ENCODE data around the gene AP1B1.

AP1B1 gene

DNA sequence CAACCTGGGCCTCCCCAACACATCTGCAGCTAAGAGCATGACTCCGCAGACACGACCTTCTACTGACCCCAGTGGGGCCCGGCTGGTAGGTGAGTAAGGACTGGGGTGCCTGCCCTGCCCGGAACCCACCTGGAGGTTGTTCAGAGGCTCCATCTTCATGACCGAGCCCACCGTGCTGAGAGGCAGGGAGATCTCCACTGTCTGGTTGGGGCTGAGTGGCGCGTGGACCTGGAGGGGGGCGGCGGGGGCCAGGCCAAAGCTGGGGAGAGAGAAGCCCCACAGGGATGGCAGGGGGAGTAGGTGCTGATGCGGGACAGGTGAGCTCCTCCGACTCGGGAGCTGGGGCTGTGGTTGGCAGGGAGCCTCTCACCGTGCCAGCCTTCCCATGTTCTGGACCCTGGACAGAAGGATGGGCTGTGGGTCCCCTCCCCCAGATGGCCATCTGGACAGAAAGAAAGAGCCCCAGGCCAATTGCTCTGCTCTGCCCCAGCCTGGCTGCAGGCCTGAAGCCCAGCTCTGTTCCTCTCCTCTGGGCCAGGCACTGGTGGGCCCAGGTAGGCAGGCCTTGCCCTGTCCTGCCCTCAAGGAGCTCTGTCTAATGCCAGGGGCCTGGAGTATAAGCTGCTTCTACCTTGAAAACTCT is 56.6 kb downstream of the AP1B1 start:
- no peak for DNase-seq (ENCODE audit: low spot score)

DNA sequence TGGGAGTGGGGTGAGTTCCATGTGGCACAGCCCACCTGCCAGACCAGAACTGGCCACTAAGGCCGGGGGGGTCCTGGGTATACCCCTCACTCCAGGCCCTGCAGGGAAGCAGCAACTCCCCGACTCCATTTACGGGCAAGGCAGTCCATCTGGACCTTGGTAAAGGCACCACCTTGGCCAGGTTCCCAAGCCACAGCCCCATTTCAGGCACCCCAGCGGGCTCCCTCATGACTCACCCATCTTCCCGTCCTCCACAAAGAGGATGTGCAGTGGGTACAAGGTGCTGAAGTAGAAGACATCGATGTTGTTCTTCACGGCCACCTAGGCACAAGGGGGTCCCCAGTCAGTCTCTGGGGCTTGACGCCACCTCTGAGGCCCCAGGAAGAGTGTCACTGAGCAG is 57.2 kb downstream of the AP1B1 start:
- no peak for DNase-seq (ENCODE audit: low spot score)

DNA sequence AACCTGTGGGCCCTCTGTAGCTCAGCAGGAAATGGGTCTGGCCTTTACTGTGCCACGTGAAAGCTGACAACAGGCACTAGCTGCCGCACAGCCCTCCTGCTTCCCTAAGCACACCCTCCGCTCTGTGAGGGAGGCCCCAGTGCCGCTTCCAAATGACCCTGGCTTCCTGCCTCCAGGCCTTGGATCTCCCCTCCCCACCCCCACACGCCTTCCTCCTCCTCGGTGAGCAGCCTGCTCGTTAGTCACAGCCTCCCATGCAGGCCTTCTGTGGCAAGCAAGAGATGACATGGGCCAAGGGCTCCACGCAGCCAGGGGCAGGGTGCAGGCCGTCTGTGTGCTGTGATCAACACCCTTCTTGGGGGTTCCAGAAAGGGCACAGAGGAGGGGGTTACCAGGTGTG is 57.6 kb downstream of the AP1B1 start:
- DNase-seq (ENCODE audit: low spot score): no peak

DNA sequence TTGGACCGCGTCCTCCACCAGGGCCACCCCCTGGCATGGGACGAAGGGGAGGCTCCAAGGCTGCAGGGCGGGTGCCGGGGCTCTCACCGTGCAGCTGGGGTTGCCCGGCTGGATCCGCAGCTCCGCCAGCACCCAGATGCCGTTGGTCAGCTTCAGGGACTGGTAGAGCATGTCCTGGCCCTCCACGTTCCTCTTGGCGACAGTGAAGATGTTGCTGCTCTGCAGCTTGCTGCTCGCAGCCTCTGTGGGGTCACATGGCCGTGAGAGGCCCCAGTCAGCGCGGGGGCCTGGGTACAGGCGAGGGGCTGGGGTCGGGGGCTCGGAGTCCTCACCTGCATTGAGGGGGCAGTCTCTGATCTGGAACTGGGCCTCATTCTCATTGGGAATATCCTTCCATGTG is 58.1 kb downstream of the AP1B1 start:
- DNase-seq (ENCODE audit: low spot score): no peak

DNA sequence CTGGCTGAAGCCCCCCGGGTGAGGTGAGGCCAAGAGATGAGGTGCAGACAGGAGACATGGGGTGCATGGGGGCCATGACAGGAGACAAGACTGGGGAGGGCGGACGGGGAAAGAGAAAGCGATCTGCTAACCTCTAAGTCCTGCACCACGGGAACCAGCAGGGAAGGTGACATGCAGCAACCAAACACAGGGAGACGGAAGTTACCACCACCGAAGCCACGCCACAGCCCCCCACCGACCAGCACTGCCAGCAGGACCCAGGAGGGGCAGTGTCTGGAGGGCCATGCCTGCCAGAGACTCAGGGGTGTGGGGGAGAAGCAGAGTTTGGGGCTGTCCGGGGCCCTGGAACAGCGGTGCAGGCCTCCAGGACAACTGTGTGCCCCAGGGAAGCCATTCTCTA is 58.8 kb downstream of the AP1B1 start:
- DNase-seq (ENCODE audit: low spot score): no peak

DNA sequence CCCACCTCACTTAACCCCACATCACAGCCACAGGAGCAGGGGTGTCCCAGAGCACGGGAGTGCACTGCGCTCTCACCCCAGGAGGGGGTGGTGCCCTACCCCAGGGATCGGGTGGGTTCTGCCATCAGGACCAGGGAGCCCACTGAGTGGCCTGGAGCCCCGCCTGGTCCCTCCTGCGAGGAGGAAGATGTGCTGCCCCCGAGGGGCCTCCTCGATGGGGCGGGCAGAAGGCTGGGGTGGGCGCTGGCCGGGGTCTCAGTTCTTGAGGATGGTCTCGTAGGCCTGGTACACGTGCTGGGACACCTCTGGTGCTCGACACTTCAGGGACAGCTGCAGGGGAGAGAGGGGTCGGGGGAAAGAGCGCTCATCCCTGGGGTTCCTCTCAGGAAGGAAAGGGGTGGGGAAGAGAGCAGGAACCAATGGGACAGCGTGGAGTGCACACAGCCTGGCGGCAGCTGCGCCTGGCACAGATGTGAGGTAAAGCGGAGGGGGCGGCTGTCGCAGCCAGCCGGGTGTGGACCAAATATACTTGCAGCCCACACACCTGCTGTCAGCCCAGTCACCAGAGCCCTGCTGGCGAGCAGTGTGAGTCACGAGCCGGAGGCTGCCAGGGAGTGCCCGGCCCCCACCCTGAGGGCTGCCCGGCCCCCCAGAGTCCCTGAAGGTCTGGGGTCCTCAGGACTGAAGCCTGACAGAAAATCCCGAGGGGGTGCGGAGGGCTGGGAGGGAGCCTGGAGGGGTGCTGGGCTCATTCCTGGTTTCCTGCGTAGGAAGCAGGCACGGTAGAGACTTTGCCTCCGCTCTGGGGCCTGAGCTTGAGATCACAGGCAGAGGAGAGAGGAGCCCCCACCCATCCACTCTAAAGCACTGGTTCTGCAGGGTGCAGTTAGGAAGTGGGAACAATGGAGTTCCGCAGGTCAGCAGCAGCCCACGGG is 59.5 kb downstream of the AP1B1 start:
- no peak for DNase-seq (ENCODE audit: low spot score)

DNA sequence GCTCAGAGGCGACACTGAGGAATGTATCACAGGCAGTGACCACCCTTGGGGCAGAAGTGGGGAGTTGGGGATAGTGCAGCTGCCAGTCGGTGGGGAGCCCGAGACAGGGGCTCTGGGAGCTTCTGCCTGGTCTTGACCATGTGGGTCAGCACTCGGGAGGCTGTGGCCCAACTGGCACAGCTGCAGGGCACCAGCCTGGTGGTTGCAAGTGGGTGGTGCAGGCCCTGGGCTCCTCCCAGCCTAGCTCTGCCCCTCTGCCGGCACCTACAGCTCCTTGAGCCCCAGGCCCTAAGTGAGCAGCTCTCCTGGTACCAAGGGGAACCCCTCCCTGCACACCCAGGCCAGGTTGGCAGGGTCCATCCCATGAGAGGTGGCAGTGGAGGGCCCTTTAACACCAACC is 60.3 kb downstream of the AP1B1 start:
- DNase-seq (ENCODE audit: low spot score): no peak

DNA sequence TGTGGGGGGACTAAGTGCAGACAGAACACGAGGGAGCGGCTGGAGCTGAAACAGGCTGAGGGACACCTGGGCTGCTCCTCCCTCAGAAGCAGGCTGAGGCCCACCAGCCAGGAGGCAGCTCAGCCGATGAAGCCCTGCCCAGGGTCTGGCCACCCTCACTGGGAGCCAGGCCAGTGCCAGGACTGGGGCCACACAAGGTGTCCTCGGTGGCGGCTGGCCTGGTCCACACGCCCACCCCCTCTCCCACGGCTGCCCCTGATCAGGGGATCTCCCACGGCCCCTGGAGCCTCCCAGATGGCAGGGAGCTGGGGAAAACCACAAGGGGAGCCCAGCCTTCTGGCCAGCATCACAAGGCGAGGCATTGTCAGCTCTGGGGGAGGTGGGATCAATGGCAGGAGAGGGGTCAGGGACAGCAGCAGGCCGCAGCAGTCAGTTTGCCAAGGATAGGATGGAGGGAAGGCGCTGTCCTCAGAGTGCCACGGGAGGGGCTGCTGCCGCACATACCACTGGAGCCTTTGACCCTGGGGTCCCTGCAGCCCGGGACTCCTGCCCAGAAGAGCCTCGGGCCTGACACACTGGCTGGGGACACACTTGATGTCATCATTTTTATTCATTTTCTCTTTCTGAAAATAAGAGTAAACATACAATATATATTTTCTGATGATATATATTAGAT is 61.1 kb downstream of the AP1B1 start:
- no peak for DNase-seq (ENCODE audit: low spot score)

DNA sequence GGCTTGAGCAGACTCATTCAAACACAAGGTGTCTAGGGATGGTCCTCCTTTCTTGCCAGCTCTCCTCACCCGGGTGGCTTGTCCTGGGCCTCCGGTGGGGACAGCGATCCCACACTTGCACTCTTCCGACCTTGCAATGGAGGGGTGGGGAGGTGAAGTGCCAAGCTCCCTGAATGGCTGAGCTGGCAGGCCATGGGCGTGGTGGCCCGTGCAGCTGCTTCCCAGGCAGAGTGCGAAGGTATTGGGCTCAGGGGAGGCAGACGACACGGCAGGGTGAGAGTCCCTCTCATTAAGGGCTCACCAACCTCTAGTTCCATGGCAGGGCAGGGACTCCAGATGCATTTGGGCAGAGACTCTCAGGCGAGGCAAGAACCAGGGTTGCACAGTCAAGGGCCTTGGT is 61.9 kb downstream of the AP1B1 start:
- DNase-seq (ENCODE audit: low spot score): no peak

DNA sequence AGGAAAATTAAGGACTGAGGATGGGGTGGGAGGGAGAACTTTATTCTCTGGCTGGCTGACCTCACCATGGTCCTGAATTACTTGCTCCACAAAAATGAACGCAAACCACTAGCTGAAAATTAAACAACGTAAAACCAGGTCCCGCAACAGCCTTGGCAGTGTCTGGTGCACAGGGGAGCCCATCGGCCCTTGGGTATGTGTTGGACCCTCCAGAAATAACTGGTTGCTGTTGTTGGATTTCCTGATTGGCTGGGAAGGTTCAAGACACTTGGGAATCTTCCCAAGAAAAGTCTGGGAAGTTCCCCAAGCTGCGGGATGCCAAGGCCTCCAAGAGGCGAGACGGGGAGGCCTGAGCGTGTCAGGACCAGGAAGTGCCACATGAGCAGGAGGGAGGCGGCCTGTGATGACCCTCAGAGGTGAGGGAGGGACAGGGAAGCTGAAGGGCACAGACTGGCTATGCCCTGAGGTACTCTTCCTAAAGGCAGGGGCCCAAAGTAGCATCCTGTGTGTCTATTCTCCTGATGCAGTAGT is 62.5 kb downstream of the AP1B1 start:
- DNase-seq (ENCODE audit: low spot score): no peak

DNA sequence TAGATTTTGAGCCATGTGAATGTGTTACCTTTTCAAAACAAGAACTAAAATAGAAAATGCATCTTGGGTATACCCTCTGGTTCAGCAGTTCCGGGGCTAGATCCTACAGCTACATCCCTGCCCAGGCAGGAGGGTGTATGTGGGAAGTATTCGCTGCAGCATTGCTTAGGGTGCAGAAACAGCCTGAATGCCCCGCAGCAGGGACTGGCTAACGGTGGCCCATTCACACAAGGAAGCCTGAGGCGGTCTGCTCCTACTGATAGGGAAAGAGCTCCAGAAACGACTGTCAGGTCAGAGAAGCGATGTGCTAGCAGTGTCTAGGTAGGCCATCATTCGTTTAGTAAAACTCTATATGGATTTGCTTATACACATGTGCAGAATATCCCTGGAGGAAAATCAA is 63.0 kb downstream of the AP1B1 start:
- DNase-seq (ENCODE audit: low spot score): no peak

DNA sequence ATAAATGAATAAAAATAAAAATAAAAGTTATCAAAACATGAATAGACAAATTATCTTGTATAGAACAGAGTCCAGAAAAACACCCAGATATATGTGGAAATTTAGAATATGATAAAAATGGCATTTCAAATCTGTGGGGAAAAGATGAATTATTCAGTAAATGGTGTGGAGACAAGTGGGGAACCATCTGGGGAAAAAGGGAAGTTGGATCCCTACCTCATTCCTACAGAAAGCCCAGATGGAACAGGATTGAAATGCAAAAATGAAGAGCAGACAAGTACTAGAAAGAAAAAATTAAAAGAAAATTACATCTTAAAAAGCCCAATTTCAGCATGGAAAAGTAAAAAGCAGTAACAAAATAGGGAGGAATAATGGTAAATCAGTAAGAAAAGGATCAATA is 64.7 kb downstream of the AP1B1 start:
- DNase-seq (ENCODE audit: low spot score): no peak

DNA sequence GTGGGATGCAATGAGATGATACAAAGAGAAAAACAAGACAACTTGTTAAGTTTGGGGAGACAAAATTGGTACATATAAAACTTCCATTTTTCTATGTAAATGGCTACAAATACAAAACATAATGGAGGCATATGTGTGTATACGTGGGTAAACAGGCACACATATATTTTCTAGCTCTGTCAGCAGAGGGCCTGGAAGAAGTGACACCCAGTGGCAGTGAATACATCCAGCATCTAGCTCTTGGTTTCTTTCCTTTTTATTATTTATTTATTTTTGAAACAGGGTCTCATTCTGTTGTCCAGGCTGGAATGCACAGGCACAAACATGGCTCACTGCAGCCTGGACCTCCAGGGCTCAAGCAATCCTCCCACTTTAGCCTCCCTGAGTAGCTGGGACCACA is 67.8 kb downstream of the AP1B1 start:
- DNase-seq (ENCODE audit: low spot score): no peak

DNA sequence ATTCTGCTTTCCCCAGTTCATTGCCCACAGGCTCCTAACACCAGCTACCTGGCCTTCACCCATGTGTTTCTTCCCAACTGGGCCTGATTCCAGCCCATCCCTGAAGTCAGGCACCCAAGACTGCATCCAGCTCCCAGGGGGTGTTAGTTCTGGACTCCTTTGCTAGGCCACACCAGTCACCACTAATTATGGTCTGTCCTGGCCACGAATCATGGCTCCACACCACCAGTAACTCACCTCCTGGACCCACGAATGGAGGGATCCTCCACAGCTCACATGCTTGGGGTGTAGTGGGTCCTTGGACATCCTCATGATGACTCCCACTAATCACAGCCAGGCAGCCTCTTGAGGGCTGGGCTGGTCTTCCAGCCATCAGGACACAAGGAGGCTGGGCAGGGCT is 69.3 kb downstream of the AP1B1 start:
- DNase-seq (ENCODE audit: low spot score): no peak

DNA sequence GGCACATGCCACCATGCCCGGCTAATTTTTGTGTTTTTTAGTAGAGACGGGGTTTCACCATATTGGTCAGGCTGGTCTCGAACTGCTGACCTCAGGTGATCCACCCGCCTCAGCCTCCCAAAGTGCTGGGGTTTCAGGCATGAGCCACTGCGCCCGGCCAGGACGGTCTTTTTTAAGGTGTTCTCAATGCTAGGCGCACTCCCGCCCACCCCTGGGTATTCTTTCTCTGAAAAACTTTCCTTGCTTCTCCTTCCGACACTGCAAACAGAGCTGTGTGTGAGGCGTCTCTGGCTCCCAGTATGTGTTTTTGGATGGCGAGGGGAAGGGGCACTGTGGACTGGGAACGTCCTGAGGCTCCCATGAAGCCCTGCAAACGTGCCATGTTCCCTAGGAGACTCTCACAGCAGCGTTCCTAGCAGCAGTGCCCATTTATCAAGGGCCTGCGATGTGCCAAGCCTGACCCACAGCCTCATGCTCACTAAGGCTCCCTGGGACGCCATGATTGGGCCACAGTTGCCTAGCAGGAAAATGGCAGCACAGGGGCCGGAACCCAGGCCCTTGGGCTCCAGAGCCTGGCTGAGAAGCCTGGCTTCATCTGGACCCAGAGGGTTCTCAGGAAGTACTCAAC is 70.4 kb downstream of the AP1B1 start:
- no peak for DNase-seq (ENCODE audit: low spot score)

DNA sequence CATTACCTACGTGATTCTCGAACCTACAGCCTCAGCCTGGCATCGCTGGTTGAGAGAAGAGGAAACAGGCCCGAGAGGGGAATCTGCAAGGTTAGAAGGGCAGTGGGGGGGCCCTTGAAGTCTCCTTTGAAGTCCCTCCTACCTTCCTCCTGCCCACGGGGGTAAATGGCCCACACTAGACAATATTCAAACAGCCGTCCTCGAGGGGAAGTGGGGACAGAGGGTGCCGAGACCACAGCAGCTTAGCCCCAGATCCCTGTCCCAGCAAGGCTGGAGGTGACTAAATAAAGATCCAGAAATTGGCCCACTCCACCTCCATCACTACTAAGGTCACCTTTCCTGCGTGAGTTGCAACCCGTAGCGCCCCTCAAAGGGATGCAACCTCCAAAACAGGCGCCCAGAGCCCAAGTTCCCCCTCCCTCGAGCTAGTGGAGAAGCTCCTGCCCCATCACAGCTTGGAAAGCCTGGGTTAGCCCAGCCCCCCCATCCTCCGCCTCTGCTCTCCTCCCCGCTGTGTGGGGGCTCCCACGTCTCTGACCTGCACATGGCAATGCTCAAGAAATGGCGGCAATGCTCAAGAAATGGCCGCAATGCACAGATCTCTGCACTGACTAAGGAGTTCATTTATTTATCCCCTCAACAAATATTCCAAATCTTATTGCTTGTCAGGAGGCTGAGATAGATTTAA is 72.1 kb downstream of the AP1B1 start:
- DNase-seq (ENCODE audit: low spot score): no peak

DNA sequence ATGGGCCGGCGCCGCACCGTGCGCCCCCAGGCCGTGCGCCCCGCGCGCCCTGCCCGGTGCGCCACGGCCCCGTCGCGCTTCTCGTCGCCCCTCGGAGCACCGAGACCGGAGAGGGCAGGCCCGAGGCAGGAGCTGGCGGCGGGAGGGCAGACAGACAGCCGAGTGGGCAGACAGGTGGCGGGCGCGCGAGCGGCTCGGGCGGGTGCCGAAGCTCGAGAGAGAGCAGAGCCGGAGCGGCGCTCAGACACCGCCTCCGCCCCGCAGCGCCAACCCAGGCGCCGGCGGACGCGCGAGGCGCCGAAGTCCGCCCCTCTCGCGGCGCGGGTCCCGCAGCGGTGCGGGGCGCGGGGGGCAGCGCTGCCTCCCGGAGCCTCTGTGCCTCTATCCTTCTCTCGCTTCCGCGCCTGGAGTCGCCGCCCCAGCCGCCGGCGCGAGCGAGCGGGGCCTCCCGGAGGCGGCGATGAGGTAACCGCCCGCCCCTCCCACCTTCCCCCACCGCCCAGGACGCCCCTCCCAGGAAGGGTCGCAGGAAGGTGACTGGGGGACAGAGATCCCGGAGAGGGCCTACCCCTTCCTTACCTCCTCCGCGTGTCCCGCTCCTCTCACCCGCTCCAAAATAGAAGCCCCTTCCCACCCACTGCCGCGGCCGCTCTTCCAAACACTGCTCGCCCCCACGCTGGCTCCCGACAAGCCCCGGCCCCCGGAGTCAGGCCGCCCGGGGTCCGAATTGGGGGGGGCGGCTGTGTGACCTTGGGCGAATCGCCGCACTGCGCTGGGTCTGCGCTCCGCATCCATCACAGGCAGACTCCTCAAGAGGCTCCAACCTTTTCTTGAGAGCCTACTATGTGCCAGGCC is 72.9 kb downstream of the AP1B1 start, which contains the start of gene RASL10A:
TSS of gene RASL10A (minus strand) at position 412 of the 855 bp plus-strand sequence. CDS start 451 bp downstream, outside the sequence.
- no peak for DNase-seq (ENCODE audit: low spot score)

DNA sequence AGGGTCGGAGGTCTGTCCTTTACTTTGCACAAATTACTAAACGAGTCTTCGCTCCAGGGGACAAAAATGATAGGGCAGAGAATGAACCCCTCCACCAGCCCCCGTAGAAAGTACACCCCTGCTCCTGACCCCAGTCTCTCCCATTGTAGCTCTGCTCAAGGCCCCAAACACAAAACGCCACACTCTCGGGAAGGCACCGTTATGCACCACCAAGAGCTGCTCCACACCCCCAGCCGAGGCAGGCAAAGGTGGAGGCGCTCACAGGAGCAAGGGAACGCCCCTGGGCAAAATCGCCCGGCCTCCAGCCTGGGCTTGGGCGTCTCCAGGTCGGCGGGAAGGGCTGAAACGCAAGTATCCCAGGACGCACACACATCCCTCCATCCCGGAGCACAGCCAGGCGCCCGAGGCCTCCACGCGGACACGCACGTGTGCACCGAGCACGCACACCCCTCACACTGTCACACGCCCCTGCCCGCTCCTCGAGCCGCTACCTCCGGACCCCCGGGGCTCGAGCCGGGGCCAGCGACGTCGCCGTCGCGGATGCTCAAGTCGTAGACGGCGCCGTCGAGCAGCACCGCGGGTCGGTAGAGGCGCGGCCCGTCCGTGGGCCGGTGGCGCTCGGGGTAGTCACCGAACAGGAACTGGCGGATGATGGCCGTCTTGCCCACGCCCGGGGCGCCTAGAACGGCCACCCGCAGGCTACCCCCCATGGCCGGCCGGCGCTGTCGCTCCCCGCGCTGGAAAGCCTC is 73.7 kb downstream of the AP1B1 start:
- no peak for DNase-seq (ENCODE audit: low spot score)

DNA sequence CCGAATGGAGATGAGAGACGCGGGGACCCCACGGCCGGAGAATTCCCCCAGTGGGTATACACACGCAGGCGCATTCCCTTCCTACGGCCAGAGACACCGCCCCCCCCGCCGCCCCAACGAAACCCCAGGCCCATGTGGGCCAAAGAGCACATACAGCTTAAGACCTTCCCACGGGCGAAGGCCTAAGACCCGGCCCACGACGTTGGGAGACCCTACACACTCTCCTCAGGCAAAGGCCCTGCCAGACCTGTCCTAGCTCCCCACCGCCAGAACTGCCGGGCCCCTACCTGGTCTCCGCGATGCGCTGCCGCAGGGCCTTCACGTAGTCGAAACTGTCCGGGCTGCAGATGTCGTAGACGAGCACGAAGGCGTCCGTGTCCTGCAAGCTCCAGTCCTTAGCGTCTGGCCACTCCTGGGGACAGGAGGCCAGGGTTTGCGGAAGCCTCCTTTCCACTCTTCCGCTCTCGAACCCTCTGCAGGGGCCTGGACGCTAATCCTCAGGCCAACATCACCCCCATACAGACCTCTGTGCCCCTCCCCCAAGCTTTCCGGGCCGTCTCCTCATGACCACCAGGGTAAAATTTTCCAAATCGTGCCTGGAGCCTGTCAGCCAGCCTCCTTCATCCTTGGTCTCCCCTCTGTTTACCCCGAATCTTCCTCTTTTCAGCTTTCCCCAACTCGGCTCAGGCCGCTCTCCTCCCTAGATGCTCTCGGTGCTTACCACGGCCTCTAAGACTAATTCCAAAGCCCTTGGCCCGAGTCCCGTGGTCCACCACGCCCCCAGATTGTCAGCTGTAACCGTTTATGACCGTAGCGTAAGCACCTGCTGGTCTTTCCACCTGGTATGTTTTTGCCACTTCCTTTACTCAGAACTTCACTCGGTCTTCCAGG is 74.5 kb downstream of the AP1B1 start:
- no peak for DNase-seq (ENCODE audit: low spot score)
